WTC11 (cell line): Measurements from ENCODE around the gene PCDHGC5. TPM values are rescaled to one million over a fixed set of nuclear protein-coding genes. Genes with fewer than 3 reads are reported as not detected.

Source experiments
- ATAC-seq: fragments of 200-7000 bp; cut with Tn5 transposase; 2 replicates; pipeline ENCODE4 v1.10.0; 2021; ENCODE audit warnings: mild to moderate bottlenecking, moderate library complexity
- CTCF ChIA-PET: fragments of 300-600 bp; sonication (Branson Sonifier 250); formaldehyde crosslinking; loops from one replicate; lab custom pipeline; 2021; ENCODE audit warnings: antibody characterized with exemption; lab: Charles Lee
- POLR2A ChIA-PET: fragments of 350-600 bp; sonication (Branson Sonifier 250); formaldehyde crosslinking; loops from one replicate; lab custom pipeline; 2021; ENCODE audit warnings: antibody characterized with exemption; lab: Charles Lee
- DNase-seq: peaks from one replicate; pipeline ENCODE4 v3.0.0; 2021; ENCODE audit warnings: low spot score
- H3K27ac Mint-ChIP-seq: 2 replicates; pipeline ENCODE4 v1.8.0; 2021; ENCODE audit warnings: mixed read lengths
- H3K27me3 Mint-ChIP-seq: 2 replicates; pipeline ENCODE4 v1.8.0; 2021; ENCODE audit warnings: low read depth, mild to moderate bottlenecking, moderate library complexity, mixed read lengths
- H3K36me3 Mint-ChIP-seq: 2 replicates; pipeline ENCODE4 v1.8.0; 2021; ENCODE audit warnings: mixed read lengths
- H3K4me1 Mint-ChIP-seq: 2 replicates; pipeline ENCODE4 v1.8.0; 2022; ENCODE audit warnings: mixed read lengths
- H3K4me3 Mint-ChIP-seq: 2 replicates; pipeline ENCODE4 v1.8.0; 2021; ENCODE audit warnings: mild to moderate bottlenecking, moderate library complexity, mixed read lengths
- H3K9me3 Mint-ChIP-seq: 2 replicates; pipeline ENCODE4 v1.8.0; 2021; ENCODE audit warnings: mixed read lengths
- ARID4B ChIP-seq: sonication (generic); formaldehyde crosslinking; IDR thresholded peaks from 2 replicates; pipeline ENCODE4 v1.8.0; 2023; ENCODE audit warnings: missing genetic modification reagents, mild to moderate bottlenecking, borderline replicate concordance
- ATF3 ChIP-seq: sonication (generic); formaldehyde crosslinking; conservative IDR thresholded peaks from 2 replicates; pipeline ENCODE4 v1.8.1; 2022; ENCODE audit warnings: mild to moderate bottlenecking, missing genetic modification reagents
- EMX1 ChIP-seq: fragments of 250-450 bp; sonication (Bioruptor Pico); IDR thresholded peaks from 2 replicates; pipeline ENCODE4 v1.8.0; 2021; ENCODE audit warnings: mild to moderate bottlenecking
- FOXJ3 ChIP-seq: sonication (generic); formaldehyde crosslinking; IDR thresholded peaks from 2 replicates; pipeline ENCODE4 v1.9.0; 2021; ENCODE audit warnings: missing genetic modification reagents, mild to moderate bottlenecking, borderline replicate concordance
- FOXK1 ChIP-seq: sonication (generic); formaldehyde crosslinking; IDR thresholded peaks from 2 replicates; pipeline ENCODE4 v1.8.0; 2022; ENCODE audit warnings: mild to moderate bottlenecking, moderate library complexity, missing genetic modification reagents
- IRF2 ChIP-seq: sonication (generic); formaldehyde crosslinking; IDR thresholded peaks from 2 replicates; pipeline ENCODE4 v1.8.0; 2022; ENCODE audit warnings: low read depth, missing genetic modification reagents, borderline replicate concordance
- NFE2L1 ChIP-seq: sonication (generic); formaldehyde crosslinking; IDR thresholded peaks from 2 replicates; pipeline ENCODE4 v1.8.1; 2023; ENCODE audit warnings: missing genetic modification reagents
- NFYB ChIP-seq: sonication (generic); formaldehyde crosslinking; conservative IDR thresholded peaks from 2 replicates; pipeline ENCODE4 v1.8.0; 2022; ENCODE audit warnings: low read depth, missing genetic modification reagents
- RELA ChIP-seq: sonication (generic); formaldehyde crosslinking; IDR thresholded peaks from 2 replicates; pipeline ENCODE4 v1.8.1; 2022; ENCODE audit warnings: missing genetic modification reagents, mild to moderate bottlenecking, borderline replicate concordance
- SOX15 ChIP-seq: fragments of 250-450 bp; sonication (Bioruptor Pico); IDR thresholded peaks from 2 replicates; pipeline ENCODE4 v1.9.0; 2021; ENCODE audit warnings: mild to moderate bottlenecking
- TEAD4 ChIP-seq: sonication (generic); formaldehyde crosslinking; IDR thresholded peaks from 2 replicates; pipeline ENCODE4 v1.8.0; 2022; ENCODE audit warnings: mild to moderate bottlenecking, missing genetic modification reagents
- TP53 ChIP-seq: sonication (generic); formaldehyde crosslinking; IDR thresholded peaks from 2 replicates; pipeline ENCODE4 v1.8.1; 2023; ENCODE audit warnings: mild to moderate bottlenecking, missing genetic modification reagents
- ZBTB43 ChIP-seq: sonication (generic); formaldehyde crosslinking; IDR thresholded peaks from 2 replicates; pipeline ENCODE4 v1.8.1; 2023; ENCODE audit warnings: mild to moderate bottlenecking, missing genetic modification reagents
- ZNF232 ChIP-seq: sonication (generic); formaldehyde crosslinking; IDR thresholded peaks from 2 replicates; pipeline ENCODE4 v1.8.0; 2022; ENCODE audit warnings: mild to moderate bottlenecking, missing genetic modification reagents
- total RNA-seq: library from RNA; stranded (reverse); gene quantifications from 3 replicates; pipeline ENCODE4 v1.2.3, GENCODE V29; 2021
- TF ChIP-seq, protein P1 (sequence below): fragments of 250-450 bp; sonication (Bioruptor Pico); IDR thresholded peaks from 2 replicates; pipeline ENCODE4 v1.9.0; 2021; ENCODE audit warnings: mild to moderate bottlenecking, borderline replicate concordance
- TF ChIP-seq, protein P2 (sequence below): fragments of 250-450 bp; sonication (Bioruptor Pico); IDR thresholded peaks from 2 replicates; pipeline ENCODE4 v1.8.0; 2021; ENCODE audit warnings: mild to moderate bottlenecking
- TF ChIP-seq, protein P3 (sequence below): sonication (generic); formaldehyde crosslinking; IDR thresholded peaks from 2 replicates; pipeline ENCODE4 v1.8.1; 2022; ENCODE audit warnings: missing genetic modification reagents, borderline replicate concordance

Gene PCDHGC5
- total RNA-seq, 1 experiment from 2014 or later, result 1.5 TPM

DNA sequence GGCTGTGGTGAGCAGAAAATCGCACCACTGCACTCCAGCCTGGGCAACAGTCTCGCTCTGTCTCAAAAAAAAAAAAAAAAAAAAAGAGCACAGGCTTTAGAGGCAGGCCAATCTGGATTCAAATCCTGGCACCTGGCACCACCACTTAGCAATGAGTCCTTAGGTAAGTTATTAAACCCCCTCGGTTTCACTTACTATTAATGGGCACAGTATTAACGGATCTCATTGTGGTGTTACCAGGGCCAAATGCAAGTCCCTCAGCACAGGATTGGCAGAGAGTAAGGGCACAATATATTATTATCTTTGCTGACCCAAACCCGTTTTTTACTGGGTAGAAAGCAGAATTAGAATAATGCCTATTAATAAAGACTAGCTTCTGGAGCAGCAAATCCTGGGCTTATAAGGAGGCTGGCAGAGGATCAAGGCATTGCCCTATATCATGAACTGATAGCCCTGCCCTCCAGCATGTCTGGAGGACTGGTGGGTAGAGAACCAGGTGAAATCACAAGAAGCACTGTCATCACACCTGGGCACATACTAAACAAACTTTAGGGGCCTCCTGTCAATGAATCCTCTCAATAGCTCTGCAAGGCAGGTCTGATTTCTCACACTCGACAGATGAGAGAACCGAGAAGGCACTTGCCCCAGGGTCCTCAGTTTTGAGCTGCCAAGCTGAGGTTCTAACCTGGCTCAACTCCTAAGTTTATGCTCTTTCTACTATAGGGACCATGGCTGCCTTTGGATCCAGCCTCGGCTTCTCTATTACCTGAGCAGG, 17.7 kb downstream of the PCDHGC5 start (continued):
- TF ChIP-seq, protein P1, sequence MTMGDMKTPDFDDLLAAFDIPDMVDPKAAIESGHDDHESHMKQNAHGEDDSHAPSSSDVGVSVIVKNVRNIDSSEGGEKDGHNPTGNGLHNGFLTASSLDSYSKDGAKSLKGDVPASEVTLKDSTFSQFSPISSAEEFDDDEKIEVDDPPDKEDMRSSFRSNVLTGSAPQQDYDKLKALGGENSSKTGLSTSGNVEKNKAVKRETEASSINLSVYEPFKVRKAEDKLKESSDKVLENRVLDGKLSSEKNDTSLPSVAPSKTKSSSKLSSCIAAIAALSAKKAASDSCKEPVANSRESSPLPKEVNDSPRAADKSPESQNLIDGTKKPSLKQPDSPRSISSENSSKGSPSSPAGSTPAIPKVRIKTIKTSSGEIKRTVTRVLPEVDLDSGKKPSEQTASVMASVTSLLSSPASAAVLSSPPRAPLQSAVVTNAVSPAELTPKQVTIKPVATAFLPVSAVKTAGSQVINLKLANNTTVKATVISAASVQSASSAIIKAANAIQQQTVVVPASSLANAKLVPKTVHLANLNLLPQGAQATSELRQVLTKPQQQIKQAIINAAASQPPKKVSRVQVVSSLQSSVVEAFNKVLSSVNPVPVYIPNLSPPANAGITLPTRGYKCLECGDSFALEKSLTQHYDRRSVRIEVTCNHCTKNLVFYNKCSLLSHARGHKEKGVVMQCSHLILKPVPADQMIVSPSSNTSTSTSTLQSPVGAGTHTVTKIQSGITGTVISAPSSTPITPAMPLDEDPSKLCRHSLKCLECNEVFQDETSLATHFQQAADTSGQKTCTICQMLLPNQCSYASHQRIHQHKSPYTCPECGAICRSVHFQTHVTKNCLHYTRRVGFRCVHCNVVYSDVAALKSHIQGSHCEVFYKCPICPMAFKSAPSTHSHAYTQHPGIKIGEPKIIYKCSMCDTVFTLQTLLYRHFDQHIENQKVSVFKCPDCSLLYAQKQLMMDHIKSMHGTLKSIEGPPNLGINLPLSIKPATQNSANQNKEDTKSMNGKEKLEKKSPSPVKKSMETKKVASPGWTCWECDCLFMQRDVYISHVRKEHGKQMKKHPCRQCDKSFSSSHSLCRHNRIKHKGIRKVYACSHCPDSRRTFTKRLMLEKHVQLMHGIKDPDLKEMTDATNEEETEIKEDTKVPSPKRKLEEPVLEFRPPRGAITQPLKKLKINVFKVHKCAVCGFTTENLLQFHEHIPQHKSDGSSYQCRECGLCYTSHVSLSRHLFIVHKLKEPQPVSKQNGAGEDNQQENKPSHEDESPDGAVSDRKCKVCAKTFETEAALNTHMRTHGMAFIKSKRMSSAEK, result no peak
- TF ChIP-seq ARID4B (no peak), SOX15 (CRISPR knock-in tag) (no peak)

DNA sequence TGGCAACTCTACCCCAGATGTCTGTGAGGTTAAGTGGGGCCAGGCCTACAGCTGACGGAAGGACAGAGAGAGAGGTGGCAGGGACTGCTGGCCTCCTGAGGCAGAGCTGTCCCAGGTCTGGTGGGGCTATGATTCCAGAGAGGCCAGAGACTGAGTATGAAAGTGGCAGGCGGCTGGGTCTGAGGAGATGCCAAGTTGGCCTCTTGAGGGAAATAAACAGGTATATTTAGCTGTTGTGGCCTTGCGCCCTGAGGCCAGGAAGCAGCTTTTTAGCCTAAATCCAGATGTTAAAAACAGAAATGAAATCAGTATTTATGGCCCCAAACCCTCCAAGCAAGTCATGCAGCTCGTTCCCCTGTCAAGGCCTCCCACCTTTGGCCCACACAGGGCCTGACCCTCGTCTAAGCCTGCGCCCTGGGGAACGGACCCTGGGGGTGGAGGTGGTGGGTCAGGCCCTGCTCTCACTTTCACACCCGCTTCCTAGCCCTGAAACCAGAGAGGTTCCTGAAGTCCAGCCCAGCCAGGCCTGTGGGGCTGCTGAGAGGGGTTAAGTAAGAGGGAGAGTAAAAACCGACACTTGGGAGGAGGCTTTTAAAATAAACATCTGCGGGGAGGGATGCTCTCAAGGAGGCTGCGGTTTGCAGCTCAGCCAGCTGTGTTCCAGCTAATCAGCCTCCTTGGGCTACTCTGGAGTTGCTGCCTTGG, 18.7 kb downstream of the PCDHGC5 start:
- no peak overlapping the region for H3K4me3 Mint-ChIP-seq
- CTCF ChIA-PET, result interaction anchor here (0.6 to 10.5 kb wide), 33 partner anchors 11 to 352 kb away, joined by 3 to 131 read pairs (median 7); partner anchors contain the start of genes PCDHB12, PCDHB14, PCDHB15 and PCDHB16
- POLR2A ChIA-PET, result interaction anchor here (0.6 to 1.4 kb wide), 2 partner anchors 13 to 181 kb away, joined by 3 to 5 read pairs; no protein-coding TSS in a partner anchor
- no peaks in the 10 kb centered on the region for H3K27me3 Mint-ChIP-seq
- H3K4me1 Mint-ChIP-seq, result peaks cover 35% of the 10 kb centered on the region
- no peaks in the 10 kb centered on the region for H3K9me3 Mint-ChIP-seq
- TF ChIP-seq NFE2L1 (CRISPR knock-in tag), result no peak
- TF ChIP-seq TP53 (CRISPR knock-in tag), result 0 out of 2 replicates have a peak, but pooled peaks have one; percentile 49
- TF ChIP-seq, protein P2, sequence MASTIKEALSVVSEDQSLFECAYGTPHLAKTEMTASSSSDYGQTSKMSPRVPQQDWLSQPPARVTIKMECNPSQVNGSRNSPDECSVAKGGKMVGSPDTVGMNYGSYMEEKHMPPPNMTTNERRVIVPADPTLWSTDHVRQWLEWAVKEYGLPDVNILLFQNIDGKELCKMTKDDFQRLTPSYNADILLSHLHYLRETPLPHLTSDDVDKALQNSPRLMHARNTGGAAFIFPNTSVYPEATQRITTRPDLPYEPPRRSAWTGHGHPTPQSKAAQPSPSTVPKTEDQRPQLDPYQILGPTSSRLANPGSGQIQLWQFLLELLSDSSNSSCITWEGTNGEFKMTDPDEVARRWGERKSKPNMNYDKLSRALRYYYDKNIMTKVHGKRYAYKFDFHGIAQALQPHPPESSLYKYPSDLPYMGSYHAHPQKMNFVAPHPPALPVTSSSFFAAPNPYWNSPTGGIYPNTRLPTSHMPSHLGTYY (CRISPR knock-in tag), result no peak
- TF ChIP-seq, all 79 proteins: peak for 1
- no peak for ATAC-seq
- Mint-ChIP-seq H3K36me3 (peaks cover 15% of the 10 kb centered on the region), H3K27ac (peak overlapping the region; percentile 62)
- DNase-seq, result no peak

- ChIA-PET POLR2A (interaction anchor here (0.7 to 1.4 kb wide), 3 partner anchors 11 to 32 kb away, joined by 3 to 5 read pairs (median 5); partner anchors contain the start of gene PCDHGC3), CTCF (interaction anchor here (0.6 to 10.5 kb wide), 32 partner anchors 12 to 353 kb away, joined by 3 to 131 read pairs (median 8); partner anchors contain the start of genes PCDHB12, PCDHB14, PCDHB15 and PCDHB16)
- H3K27me3 Mint-ChIP-seq, result no peaks in the 10 kb centered on the region
- ATAC-seq (no peak), DNase-seq (no peak)
- H3K36me3 Mint-ChIP-seq, result peaks cover 15% of the 10 kb centered on the region
- no peak overlapping the region; the same call in 1 of the 2 replicates for H3K27ac Mint-ChIP-seq
- peaks cover 35% of the 10 kb centered on the region for H3K4me1 Mint-ChIP-seq
- H3K9me3 Mint-ChIP-seq, result no peaks in the 10 kb centered on the region
- H3K4me3 Mint-ChIP-seq, result peak overlapping the region; percentile 73
- no peak for TF ChIP-seq EMX1 (CRISPR knock-in tag)
- no peak for TF ChIP-seq ZBTB43 (CRISPR knock-in tag)
- no peak for TF ChIP-seq IRF2
- no peak for TF ChIP-seq SOX15 (CRISPR knock-in tag)
- no peak for TF ChIP-seq RELA
- TF ChIP-seq, protein P3, sequence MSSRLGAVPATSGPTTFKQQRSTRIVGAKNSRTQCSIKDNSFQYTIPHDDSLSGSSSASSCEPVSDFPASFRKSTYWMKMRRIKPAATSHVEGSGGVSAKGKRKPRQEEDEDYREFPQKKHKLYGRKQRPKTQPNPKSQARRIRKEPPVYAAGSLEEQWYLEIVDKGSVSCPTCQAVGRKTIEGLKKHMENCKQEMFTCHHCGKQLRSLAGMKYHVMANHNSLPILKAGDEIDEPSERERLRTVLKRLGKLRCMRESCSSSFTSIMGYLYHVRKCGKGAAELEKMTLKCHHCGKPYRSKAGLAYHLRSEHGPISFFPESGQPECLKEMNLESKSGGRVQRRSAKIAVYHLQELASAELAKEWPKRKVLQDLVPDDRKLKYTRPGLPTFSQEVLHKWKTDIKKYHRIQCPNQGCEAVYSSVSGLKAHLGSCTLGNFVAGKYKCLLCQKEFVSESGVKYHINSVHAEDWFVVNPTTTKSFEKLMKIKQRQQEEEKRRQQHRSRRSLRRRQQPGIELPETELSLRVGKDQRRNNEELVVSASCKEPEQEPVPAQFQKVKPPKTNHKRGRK (CRISPR knock-in tag), result no peak
- no peak for TF ChIP-seq ZNF232
- no peak for TF ChIP-seq NFYB (CRISPR knock-in tag)
- TF ChIP-seq TEAD4, result no peak
- no peak for TF ChIP-seq FOXK1 (CRISPR knock-in tag)
- TF ChIP-seq FOXJ3 (CRISPR knock-in tag), result no peak
- no peak for TF ChIP-seq ATF3
These were observed 19.5 kb downstream of the PCDHGC5 start for GRCh38 chr5:141508440-141508797.
